H1 (cell line): ENCODE results near the gene VGLL4. TPM values are rescaled to one million over a fixed set of nuclear protein-coding genes. Genes with fewer than 3 reads are reported as not detected.

ENCODE experiments used
- CEBPB ChIP-seq: IDR thresholded peaks from 2 replicates; pipeline ENCODE4 v1.6.1; 2012; ENCODE audit warnings: low read depth, low read length
- CHD1 ChIP-seq: IDR thresholded peaks from 2 replicates; pipeline ENCODE4 v1.6.1; 2012; ENCODE audit warnings: low read depth, low read length, improper control_type of control experiment
- CHD7 ChIP-seq: fragments of 300-600 bp; sonication (generic); IDR thresholded peaks from 2 replicates; pipeline ENCODE4 v1.7.1; 2012; ENCODE audit warnings: low read length, moderate library complexity, mild to moderate bottlenecking, inconsistent platforms; ENCODE audit not compliant: insufficient replicate concordance
- FOSL1 ChIP-seq: IDR thresholded peaks from 2 replicates; pipeline ENCODE4 v1.6.1; 2011; ENCODE audit warnings: mild to moderate bottlenecking, low read depth, low read length, moderate library complexity; ENCODE audit not compliant: insufficient read depth
- GTF2F1 ChIP-seq: IDR thresholded peaks from 2 replicates; pipeline ENCODE4 v1.6.1; 2012; ENCODE audit warnings: low read depth, low read length, improper control_type of control experiment, borderline replicate concordance
- POLR2A ChIP-seq, 2 experiments: IDR thresholded peaks; 1 replicate in 1 of 2; 2 replicates in 1 of 2; pipeline ENCODE4 v1.6.1; 2011; ENCODE audit warnings: low read depth in 2 of 2, low read length in 2 of 2, mild to moderate bottlenecking in 2 of 2; ENCODE audit errors: control extremely low read depth in 1 of 2
- RFX5 ChIP-seq: IDR thresholded peaks from 2 replicates; pipeline ENCODE4 v1.6.1; 2011; ENCODE audit warnings: low read depth, low read length, improper control_type of control experiment, borderline replicate concordance
- RXRA ChIP-seq: IDR thresholded peaks from 2 replicates; pipeline ENCODE4 v1.6.1; 2011; ENCODE audit warnings: low read depth, mild to moderate bottlenecking, low read length, moderate library complexity; ENCODE audit not compliant: insufficient read depth
- SIN3A ChIP-seq, 2 experiments: IDR thresholded peaks in 1 of 2; conservative IDR thresholded peaks in 1 of 2; 2 replicates each; pipeline ENCODE4 v1.6.1; 2011 to 2012; ENCODE audit warnings: low read length in 2 of 2, improper control_type of control experiment in 1 of 2, low read depth in 1 of 2, mild to moderate bottlenecking in 1 of 2
- SIX5 ChIP-seq: IDR thresholded peaks from 2 replicates; pipeline ENCODE4 v1.6.1; 2011; ENCODE audit warnings: mild to moderate bottlenecking, low read depth, low read length
- SP1 ChIP-seq: IDR thresholded peaks from 2 replicates; pipeline ENCODE4 v1.6.1; 2011; ENCODE audit warnings: low read depth, low read length
- TAF7 ChIP-seq: optimal IDR thresholded peaks from 2 replicates; pipeline ENCODE3; 2011; ENCODE audit warnings: low read depth, mild to moderate bottlenecking, inconsistent platforms, low read length, moderate library complexity, borderline replicate concordance
- YY1 ChIP-seq: IDR thresholded peaks from 2 replicates; pipeline ENCODE4 v1.6.1; 2011; ENCODE audit warnings: low read depth, mild to moderate bottlenecking, low read length
- polyA plus RNA-seq, 7 experiments: library from polyadenylated mRNA; depleted of rRNA in 3 of 7; stranded (reverse) in 5 of 7; unstranded in 2 of 7; fragments of >200 nt in 5 of 7; fragments of 200-250 nt in 2 of 7; gene quantifications; 1 replicate in 5 of 7; 2 replicates in 1 of 7; 4 replicates in 1 of 7; pipeline versions ENCODE4 v1.2.1 to v1.2.3, GENCODE V29; 2011 to 2013; ENCODE audit warnings: missing spikeins in 2 of 7, mixed read lengths in 2 of 7
- total RNA-seq: library from RNA; stranded (reverse); fragmentation: NEBNext Ultra II Directional; extraction: Animal tissue kit (Norgen Biotek cat#: 25700); gene quantifications from 2 replicates; pipeline ENCODE4 v1.2.1, GENCODE V29; 2021

VGLL4 gene
- total and polyA plus RNA-seq, 2 of the 8 experiments (the other 6 are each of a cell fraction or from before 2014, with no cell fraction given), result 45.1 to 50.0 TPM

- no peak for TF ChIP-seq CHD7
- no peak for TF ChIP-seq POLR2A (IDR thresholded peaks at IDR 0.05; ENCODE audit: control extremely low read depth in 1 of 2, low read depth in 2 of 2, low read length in 2 of 2)
- no peak for TF ChIP-seq RFX5
- no peak for TF ChIP-seq SP1
- no peak for TF ChIP-seq TAF7
- no peak for TF ChIP-seq SIX5
- TF ChIP-seq SIN3A (conservative IDR thresholded peaks at IDR 0.05 in 1 of 2, IDR thresholded peaks at IDR 0.05 in 1 of 2; ENCODE audit: low read depth in 1 of 2, low read length in 2 of 2), result no peak
- TF ChIP-seq FOSL1, result no peak
- no peak for TF ChIP-seq CEBPB
- no peak for TF ChIP-seq GTF2F1
- TF ChIP-seq CHD1, result no peak
- TF ChIP-seq RXRA, result no peak
- TF ChIP-seq YY1, result no peak
Observed at GRCh38 chr3:11613319-11613718, 30.4 kb downstream of the VGLL4 start (continued).
